Peyer's patch (tissue), 4 donors: Measurements from ENCODE around the gene UBE2L5. TPM values are rescaled to one million over a fixed set of nuclear protein-coding genes. Genes with fewer than 3 reads are reported as not detected.

Experiments used
- DNase-seq, 3 donors: peaks; one replicate each; pipeline ENCODE4 v3.0.0-alpha.2; 2017 to 2019
- H3K27ac ChIP-seq, 4 donors: fragments of 200-600 bp; sonication (generic); one replicate each; pipeline ENCODE4 v1.5.1; 2016 to 2019
- H3K27me3 ChIP-seq, 2 donors: fragments of 200-600 bp; sonication (generic); one replicate each; pipeline ENCODE4 v1.5.1; 2019
- H3K36me3 ChIP-seq, 3 donors: fragments of 200-600 bp; sonication (generic); one replicate each; pipeline ENCODE4 v1.5.1; 2016 to 2019
- H3K4me1 ChIP-seq, 4 donors: fragments of 200-600 bp; sonication (generic); one replicate each; pipeline ENCODE4 v1.5.1; 2016 to 2019
- H3K4me3 ChIP-seq, 4 donors: fragments of 200-600 bp; sonication (generic); 1 replicate in 3 of 4; 2 replicates in 1 of 4; pipeline ENCODE4 v1.5.1; 2016 to 2019; ENCODE audit warnings: mild to moderate bottlenecking in 1 of 4
- H3K9me3 ChIP-seq, 4 donors: fragments of 200-600 bp; sonication (generic); one replicate each; pipeline ENCODE4 v1.5.1; 2016 to 2019; ENCODE audit warnings: mild to moderate bottlenecking in 1 of 4
- POLR2A ChIP-seq, 2 donors: fragments of 450-650 bp; IDR thresholded peaks; one replicate each; pipeline ENCODE4 v1.5.1; 2017; ENCODE audit warnings: antibody characterized with exemption in 2 of 2, mild to moderate bottlenecking in 2 of 2, moderate library complexity in 2 of 2
- total RNA-seq, 4 donors: library from RNA; depleted of rRNA; stranded (reverse); fragments of >200 nt; gene quantifications; one replicate each; pipeline ENCODE4 v1.1.0, GENCODE V29; 2016
- TF ChIP-seq, protein P1 (sequence below), 6 experiments: fragments of 450-650 bp in 4 of 6; fragments of 200-600 bp in 2 of 6; sonication (generic) in 1 of 6; IDR thresholded peaks; one replicate each; pipeline ENCODE4 v1.5.1; 2017 to 2019; ENCODE audit warnings: antibody characterized with exemption in 6 of 6, mild to moderate bottlenecking in 3 of 6, moderate library complexity in 1 of 6

Gene UBE2L5
- total RNA-seq, 4 donors from 2014 or later = not detected

DNA sequence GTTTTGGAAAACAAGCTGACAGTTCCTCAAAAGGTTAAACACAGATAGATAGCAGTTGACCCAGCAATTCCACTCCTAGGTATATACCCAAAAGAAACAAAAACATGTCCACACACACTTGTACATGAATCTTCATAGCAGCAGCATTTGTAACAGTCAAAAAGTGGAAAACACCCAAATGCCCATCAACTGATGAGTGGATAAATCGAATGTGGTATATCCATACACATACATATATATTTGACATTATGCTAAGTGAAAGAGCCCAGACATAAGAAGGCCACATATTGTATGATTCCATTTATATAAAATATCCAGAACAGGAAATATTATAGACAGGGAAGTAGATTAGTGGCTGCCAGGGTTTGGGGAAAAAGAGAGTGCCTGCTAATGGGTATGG, 51.4 kb downstream of the UBE2L5 start:
- H3K4me3 ChIP-seq = no peak overlapping the region
- no peaks in the 10 kb centered on the region for H3K27me3 ChIP-seq
- H3K36me3 ChIP-seq = no peaks in the 10 kb centered on the region
- TF ChIP-seq POLR2A (IDR thresholded peaks at IDR 0.05) = no peak
- TF ChIP-seq, protein P1, sequence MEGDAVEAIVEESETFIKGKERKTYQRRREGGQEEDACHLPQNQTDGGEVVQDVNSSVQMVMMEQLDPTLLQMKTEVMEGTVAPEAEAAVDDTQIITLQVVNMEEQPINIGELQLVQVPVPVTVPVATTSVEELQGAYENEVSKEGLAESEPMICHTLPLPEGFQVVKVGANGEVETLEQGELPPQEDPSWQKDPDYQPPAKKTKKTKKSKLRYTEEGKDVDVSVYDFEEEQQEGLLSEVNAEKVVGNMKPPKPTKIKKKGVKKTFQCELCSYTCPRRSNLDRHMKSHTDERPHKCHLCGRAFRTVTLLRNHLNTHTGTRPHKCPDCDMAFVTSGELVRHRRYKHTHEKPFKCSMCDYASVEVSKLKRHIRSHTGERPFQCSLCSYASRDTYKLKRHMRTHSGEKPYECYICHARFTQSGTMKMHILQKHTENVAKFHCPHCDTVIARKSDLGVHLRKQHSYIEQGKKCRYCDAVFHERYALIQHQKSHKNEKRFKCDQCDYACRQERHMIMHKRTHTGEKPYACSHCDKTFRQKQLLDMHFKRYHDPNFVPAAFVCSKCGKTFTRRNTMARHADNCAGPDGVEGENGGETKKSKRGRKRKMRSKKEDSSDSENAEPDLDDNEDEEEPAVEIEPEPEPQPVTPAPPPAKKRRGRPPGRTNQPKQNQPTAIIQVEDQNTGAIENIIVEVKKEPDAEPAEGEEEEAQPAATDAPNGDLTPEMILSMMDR (IDR thresholded peaks at IDR 0.05) = no peak
- no peaks in the 10 kb centered on the region for H3K4me1 ChIP-seq
- no peak overlapping the region for H3K27ac ChIP-seq
- no peak for DNase-seq
- no peaks in the 10 kb centered on the region for H3K9me3 ChIP-seq

DNA sequence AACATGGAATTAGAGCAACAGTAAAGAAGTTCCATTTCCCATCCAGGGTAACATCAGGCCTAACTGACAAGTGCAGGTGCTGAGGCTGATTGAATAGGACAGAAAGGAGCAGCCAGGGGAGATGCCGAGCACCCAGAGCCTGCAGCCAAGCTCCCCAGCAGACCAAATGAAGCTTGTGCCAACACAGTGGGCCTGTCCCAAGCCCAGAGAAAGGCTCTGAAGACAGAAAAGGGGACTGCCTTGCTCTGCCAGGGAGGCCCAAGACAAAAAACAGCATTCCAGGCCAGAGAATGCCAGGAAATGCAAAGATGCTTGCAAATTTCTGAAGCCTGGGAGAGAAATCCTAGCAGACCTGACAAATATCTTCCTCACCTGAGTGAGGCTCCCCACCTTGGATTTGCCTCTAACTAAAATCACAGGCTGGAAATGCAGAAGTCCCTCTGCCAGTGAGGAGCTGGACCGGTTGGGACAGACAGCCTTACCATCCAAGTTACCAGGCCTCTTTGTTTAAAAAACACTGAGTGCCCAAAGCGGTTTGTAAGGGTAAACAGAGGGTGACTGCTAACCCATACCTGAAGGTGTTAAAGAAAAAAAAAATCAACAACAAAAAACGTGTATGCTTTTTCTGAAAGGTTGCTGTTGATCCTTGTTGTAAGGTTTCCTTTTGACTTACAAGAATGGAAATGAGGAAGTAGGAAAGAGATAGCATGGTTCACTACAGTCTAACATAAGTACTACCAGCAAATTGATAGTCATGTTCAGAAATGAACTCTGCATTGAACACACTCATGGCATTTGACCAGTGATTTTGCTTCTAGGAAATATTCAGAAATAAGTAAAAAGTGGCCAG, 55.3 kb downstream of the UBE2L5 start:
- TF ChIP-seq, protein P1 (IDR thresholded peaks at IDR 0.05) = no peak
- no peak for TF ChIP-seq POLR2A (IDR thresholded peaks at IDR 0.05)
- H3K27ac ChIP-seq = no peak overlapping the region
- no peaks in the 10 kb centered on the region for H3K27me3 ChIP-seq

More for the DNA sequence above, 55.3 kb downstream of the UBE2L5 start:
- Histone ChIP-seq H3K4me3 (no peak overlapping the region), H3K4me1 (no peaks in the 10 kb centered on the region), H3K9me3 (no peaks in the 10 kb centered on the region), H3K36me3 (no peaks in the 10 kb centered on the region)
- DNase-seq = no peak

Other genes starting within 250 kb of the UBE2L5 start
- gene KATNAL1, start 114.9 kb upstream of the UBE2L5 start, total RNA-seq = 10 to 100 TPM in 2 of 4 donors, 1 to 10 TPM in 2; 2.7 to 25.6 (median 13.0) TPM
- gene HMGB1, start 43.4 kb downstream of the UBE2L5 start, total RNA-seq = 100 to 1,000 TPM in 3 of 4 donors, 10 to 100 TPM in 1; 93.5 to 280 (median 154) TPM
- gene USPL1, start 195.4 kb downstream of the UBE2L5 start, total RNA-seq = 10 to 100 TPM; 18.1 to 42.9 (median 21.7) TPM